ENCODE measurements around the gene CCDC187.
"Not testable (repeated sequence)": the region's sequence is repeated elsewhere in the genome, so short reads cannot be mapped to it uniquely, and the experiment has no call there.

CCDC187 gene

DNA sequence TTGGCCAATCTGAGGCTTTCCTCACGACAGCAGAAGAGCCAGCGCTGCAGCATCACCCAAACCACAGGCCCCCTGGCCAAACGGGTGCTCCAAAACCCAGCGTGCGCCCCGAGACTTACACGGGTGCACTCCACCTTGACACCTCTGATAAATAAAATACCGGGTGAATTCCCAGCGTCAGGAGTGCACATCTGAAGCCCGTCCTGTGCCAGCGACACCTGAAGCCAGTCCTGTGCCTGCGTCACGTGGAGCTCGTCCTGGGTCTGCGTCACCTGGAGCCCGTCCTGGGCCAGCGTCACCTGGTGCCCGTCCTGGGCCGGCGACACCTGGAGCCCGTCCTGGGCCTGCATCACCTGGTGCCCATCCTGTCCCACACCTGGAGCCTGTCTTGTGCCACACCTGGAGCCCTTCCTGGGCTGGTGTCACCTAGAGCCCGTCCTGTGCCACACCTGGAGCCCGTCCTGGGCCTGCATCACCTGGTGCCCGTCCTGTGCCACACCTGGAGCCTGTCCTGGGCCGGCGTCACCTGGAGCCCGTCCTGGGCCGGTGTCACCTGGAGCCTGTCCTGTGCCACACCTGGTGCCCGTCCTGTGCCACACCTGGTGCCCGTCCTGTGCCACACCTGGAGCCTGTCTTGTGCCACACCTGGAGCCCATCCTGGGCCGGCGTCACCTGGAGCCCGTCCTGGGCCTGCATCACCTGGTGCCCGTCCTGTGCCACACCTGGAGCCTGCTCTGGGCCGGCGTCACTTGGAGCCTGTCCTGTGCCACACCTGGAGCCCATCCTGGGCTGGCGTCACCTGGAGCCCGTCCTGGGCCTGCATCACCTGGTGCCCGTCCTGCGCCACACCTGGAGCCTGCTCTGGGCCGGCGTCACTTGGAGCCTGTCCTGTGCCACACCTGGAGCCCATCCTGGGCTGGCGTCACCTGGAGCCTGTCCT, 67.2 kb downstream of the CCDC187 start:
- not testable (repeated sequence) for DNase-seq

DNA sequence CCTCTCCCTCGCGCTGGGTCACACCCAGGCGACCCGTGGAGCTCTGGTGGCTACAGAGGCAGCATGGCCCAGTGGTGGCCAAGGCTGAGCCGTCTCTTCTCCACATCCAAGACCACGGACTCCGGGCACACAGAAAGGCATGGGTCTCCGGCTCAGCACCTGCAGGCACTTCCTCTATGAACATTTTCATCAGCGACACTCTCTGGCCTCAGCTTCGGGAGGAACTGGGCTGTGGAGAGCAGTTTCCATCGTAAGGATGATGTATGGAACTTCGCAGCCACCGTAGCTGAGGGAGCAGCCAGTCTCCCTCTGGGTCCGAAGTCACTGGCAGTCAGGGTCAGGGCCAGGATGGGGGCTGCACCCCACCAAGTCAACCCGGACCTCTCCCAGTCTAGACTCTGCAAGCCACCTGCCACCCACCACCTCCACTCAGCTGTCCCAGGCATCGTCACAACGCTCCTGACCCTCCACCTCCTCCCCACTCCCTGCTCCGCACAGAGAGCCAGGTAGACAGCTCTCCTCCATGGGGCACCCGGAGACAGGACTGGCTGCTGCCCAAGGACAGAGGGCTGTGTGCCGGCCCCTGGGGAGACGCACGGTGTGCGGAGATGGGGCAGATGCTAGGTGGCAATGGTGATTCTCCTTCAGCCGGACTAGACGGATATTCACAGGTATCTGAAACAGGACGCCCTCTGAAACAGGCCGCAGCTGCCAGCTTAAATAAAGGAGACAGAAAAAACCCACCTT, 68.0 kb downstream of the CCDC187 start:
- DNase-seq, result no peak

DNA sequence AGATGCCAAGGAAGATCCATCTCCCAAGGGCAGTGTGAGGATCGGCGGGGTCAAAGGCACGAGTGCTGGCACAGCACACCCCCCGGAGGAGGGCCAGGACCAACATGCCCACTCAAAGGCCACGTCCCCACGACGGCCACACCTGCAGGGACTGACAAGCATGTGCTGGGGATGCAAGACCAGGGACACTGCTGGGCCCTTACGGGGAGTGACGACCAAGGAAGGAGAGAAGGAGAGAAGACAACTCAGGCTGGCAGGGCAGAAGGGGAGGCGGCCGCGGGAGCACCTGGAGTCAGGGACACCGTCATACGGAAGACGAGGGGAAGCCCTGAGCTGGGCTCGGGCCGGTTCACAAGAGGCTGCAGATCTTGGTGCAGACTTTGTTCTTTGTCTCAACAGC, 68.7 kb downstream of the CCDC187 start:
- no peak for DNase-seq

DNA sequence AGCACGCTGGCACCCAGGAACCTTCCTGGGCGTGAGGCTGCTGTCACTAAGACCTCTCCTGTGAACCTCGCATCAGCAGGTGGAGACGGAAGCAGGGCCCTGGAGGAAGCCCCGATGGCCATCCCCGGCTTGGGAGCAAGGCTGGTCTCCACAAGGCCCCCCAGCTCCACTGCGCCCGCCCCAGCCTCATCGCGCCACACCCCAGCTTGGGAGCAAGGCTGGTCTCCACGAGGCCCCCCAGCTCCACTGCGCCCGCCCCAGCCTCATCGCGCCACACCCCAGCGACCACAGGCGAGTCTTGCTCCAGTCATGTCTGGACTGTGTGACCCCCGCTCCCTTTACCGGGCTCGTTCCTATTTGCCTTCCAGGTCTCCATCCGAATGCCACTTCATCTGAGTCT, 69.3 kb downstream of the CCDC187 start:
- DNase-seq, result no peak

DNA sequence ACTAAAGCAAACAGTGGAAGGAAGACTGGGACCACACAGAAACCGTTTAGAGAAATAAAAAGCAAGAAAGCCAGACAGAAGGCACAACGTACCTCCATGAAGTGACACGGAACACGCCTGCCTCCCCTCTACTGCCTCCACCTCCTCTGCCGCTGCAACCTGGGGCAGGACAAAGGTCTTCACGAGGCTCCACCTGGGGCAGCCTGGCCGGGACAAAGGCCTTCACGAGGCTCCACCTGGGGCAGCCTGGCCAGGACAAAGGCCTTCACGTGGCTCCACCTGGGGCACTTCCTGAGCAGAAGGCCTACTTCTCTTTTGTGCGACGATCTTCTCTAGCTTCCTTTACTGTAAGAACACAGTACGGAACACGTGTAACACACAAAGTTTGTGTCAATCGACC, 70.0 kb downstream of the CCDC187 start:
- no peak for DNase-seq

DNA sequence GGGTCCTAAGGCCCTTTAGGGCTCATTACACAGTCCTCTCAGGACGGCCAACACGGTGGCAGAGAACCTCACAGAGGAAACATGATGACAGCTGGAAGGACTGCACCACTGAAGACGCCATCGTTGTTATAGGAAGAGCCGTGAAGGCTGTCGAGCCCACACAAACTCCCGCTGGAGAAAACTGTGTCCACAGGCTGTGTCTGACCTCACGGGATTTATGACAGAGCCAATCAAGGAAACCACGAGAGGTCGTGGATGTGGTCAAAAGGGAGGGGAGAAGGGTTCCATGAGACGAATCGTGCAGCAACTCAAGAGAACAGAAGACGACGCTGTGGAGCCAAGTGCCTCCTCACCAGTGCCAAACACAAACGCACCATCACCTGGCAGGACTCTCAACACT, 70.5 kb downstream of the CCDC187 start:
- DNase-seq, result no peak

DNA sequence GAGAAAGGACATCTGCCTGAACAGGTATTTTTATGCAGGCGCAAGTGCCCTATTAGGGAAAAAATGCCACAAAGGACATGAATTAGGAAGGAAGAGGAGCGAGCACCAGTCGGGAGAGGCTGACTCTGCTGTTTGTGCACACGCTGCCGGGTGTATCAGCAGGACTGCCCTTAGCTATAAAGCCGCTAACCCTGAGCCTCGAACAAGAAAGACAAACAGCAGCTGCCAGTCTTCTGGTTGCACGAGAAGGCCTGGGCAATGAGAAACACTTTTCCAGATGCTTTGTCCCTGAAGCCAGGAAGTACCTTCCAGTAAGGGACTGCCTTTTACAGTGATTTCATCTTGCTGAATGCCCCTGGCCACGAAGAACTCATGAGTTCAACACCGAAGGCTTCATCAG, 70.9 kb downstream of the CCDC187 start:
- no peak for DNase-seq

DNA sequence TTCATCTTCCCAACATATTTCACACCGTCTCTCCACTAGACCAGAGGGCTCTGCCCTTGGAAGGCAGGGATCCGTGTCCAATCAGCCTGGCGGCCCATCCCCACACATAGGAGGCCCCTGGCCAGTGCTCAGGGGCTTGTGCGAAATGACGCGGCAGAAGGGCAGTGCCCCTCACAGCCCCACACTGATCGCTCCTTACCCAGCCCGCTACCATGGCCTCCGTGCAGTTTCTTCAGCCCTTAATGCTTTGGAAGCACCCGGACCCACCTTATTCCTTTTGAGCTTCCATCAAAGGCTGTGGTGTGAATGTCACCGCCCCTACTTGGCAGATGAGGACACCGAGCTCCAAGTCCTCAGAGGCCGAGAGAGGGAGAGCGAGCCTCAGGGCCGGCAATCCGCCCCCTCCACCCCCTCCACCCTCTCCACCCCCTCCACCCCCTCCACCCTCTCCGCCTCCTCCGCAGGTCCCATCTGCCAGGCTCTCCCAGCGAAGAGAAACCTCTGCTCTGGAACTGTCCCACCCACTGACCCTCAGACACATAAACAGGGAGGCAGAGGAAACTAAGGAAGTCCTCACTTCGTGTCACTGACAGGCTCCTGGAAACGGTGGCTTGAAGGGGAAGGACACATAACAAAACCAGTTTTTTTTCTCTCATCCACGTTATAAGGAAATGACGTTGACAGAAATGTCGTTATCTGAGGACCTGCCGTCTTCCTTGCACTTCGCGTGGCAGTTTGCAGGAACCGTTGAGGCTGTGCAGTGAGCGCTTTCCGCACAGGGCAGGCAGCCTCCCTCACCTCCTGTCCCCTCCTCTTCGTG, 72.2 kb downstream of the CCDC187 start:
- peak; percentile 46 for DNase-seq

DNA sequence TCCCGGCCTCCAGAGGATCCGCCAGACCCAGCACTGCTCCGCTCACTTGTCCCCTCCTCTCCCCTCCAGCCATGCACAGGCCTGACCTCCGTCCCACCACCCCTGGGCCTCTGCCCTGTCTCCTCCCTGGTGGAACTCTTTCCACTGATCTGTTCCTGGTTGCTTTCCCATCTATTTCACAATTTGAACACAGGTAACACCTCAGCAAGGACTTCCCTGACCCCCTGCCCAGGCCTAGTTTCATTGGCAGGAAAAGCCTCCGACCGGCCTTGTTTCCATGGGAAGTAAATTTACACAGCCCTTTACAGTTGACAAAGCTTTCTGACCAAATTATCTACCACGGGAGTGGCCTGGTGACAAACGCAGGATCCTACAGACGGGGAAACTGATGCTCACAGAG, 73.1 kb downstream of the CCDC187 start:
- DNase-seq, result no peak

DNA sequence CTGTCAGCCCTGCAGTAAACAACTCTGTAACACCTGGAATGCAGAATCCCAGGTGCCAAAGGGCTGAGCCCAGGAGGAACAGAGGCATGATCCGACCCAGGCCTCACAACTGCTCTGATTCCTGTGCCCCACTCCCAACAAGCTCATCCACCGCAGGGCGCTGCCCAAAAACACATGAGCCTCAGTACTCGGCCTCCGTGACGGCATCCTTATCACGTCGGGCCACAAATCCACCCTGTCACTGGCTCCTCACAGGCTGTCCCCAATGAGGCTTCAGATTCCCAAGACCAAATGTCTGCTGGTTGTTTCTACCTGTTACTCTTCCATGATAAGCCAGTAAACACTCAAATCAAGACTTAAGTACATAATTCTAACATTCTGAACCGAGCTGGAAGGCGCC, 73.5 kb downstream of the CCDC187 start:
- no peak for DNase-seq

DNA sequence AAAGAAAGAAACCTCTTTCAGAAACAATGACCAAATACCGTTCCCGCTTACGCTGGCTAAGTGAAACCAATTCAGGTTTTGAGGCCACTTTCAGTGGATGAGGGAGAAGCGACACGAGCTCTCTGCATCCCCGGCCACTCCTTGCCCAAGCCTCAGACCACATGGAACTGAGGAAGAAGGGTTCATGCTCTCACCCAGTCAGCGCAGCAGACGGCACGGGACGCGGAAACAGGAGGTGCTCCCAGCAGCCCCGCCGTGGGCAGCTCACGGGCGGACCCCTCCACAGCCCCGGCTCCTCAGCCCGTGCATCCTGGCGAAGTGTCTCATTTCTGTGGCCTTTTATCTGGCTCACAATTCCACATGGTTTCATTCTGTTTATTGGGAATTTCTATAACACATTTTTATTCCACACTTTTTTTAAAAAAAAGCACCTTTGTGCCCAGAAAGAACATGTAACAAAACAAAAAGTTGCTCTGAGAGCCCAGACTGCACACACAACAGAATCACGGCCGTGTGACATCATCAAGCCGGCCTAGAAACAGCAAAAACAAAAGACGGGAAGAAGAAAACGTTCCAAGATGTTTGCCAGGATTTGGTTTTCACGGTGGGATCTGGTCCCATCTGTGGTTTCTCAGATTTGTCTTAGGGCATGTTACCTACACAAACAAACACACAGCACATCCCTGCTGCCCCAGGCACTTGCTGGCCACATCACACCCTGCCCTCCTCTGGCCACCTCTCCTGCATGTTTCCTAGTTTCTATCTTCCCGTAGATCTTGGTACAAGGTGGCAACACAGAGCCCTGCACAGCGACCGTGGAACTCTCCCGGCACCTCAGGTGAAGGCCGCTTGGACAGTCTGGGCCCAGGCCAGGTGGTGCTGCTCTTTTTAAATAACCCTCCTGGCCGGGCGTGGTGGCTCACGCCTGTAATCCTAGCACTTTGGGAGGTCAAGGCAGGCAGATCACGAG, 74.5 kb downstream of the CCDC187 start:
- DNase-seq, result no peak

DNA sequence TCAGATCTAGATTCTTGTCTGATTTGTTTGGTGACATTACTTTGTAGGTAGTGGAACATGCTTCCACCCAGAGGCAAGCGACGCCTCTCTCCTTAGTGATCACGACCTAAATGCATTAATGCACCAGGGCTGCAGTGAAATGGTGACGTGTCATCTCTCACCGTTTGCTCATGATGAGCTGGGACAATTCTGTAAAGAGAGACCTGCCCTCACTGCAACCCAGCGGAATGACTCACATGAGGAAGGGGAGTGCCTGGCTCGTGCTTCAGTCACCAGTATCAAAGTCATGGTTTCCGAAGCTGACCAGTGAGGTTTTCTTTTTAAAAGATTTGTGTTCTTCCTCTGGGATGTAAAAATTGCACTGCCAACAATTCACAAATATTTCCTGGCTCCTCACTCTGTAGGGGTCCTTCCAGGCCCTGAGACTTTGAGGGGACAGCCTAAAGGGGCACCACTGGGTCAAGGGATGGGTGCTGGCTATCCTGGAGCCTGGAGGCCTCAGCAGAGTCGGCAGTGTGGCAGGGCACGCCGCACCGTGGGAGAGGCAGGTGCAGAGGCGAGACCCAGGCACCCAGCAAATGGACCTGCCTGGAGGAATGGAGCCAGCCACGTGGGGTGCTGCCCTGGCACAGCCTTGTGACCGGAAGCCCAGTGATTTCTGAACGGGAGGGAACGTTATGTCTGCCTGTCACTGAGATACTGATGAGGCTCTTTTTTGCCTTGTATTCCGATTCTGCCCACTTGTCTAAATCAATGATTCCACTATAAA, 75.6 kb downstream of the CCDC187 start:
- no peak for DNase-seq

DNA sequence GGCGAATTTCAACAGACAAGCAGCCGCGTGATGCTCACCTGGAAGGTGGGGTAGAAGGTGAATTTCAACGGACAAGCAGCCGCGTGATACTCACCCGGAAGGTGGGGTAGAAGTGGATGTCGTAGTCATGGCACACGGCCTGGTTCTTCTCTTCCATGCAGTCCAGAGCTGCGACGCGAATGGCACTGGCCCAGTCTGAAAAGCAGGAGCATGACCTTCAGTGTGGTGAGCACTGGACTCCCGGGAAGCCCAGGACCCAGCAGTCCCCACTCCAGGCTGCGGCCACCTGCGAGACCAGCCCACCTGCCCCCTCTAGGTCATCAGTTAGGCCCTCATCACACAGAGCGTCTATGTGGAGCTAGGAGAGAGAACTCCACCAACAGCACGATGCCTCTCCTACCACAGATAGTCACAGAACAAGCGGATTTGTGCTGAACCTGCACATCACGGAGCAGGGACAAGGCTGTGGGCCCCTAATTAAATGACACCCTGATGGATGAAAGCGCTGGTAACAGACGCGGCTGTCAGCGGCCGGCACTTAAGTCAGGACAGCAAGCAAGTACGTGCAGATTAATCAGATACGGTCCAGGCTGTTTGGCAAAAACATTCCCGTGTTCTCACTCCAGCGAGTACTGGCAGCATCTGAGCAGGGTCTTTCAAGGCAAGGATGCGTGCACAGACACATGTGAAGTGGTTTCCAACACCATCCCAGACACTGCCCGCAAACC, 77.0 kb downstream of the CCDC187 start:
- DNase-seq, result no peak

DNA sequence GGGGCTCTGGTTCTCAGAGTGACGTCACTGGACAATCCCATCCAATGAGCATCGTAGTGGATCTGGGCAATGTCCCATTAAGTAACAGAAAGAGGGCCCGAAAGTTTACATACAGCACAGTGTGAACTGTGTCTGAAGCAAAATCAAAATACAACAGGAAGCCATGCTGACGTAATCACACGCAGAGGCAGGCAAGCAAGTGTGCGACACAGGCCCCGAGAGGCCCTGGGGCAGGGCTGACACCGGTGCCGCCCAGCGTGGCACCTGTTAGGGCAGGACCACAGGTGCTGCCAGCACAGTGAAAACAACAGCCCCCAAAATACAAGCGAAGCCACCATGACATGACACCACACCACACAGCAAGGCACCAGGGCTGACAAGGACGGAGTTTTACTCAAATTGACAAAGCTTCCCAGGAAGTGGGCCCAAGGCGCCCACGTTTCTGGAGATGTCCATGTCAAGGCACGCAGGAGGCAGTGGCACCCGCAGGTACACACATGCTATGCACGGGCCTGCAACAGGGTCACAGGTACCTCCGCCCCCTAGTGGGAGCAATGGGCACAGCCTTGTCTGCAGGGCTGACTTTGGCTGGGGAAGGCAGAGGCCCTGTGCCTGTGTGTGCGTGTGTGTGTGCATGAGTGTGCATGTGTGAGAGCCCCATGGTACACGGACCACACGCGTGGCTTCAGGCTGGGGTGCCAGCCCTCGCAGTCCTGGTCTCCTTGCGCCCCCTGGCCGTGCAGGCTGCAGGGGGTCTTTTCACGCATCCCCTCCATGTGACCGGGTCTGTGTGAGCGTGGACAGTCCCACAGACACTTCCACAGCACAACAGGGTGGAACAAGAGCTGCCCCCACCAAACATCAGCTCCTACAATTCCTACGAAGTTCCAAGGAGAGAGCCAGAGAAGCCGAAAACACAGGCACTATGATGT, 77.9 kb downstream of the CCDC187 start:
- DNase-seq, result peak; percentile 79

DNA sequence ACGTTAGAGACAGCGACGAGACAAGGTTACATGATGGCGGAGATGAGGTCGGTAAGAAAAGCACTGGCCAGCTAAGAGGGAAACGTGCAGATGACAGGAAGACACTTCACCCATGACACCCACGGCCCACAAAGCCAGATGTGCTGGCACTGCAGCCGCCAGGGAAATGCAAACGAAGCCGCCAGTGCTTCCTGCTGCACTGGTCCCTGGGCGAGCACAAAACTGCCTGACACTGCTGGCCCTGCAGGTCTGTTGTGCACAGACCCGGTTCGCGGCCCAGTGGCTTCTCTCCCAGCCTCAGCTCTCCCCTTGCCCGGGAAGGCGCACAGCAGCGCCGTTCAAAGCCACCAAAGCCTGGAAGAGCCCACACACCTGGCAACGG, 78.5 kb downstream of the CCDC187 start:
- peak; percentile 67 for DNase-seq

DNA sequence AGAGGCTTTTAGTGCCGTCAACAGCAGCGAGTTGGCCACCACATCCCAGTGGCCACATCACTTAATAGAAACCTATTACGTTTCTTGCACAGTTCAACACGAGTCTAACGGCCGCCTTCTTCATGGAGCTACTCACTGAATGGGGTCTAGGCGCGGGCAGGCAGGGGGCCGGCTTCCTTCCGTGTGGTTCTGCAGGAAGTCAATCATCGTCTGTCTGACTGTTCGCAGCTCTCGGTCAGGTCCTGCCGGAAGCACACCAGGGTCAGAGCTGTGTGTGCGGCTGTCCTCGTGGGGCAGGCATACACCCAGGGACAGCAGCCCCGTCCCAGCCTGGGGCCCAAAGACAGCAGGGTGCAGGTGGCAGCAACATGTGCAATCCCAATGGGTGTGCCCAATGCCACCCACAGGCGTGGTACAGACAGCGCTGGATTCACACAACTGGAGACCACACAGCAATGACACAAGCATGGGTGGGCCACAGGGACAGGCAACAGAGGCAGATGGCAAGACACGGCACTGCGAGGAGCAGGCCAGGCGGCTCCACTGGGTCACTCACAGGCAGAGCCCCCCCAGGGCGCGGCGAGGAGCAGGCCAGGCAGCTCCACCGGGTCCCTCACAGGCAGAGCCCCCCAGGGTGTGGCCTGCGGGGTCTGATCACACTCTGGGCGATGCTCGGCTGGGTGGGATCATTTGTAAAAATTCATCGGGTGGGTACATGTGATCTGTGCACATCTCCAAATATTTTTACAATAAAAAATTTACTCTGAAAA, 79.8 kb downstream of the CCDC187 start:
- DNase-seq, result no peak

DNA sequence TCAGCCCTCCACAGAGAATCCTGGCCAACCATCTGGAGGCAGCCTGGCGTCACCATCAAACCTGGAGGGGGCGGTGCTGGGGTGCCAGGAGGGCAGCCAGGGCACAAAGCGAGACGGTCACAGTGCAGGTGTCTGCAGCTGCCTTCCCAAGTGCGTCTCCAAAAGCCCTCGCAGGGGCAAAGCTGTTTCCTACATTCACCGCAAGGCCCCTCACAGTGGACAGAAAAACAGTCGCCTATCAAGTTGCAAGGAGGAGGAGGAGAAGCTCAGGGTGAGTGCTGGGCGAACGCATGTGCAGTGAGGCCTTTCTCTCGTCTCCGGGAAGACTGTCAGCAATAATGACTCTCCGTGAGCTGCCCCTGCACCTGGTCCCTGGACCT, 81.0 kb downstream of the CCDC187 start:
- no peak for DNase-seq

DNA sequence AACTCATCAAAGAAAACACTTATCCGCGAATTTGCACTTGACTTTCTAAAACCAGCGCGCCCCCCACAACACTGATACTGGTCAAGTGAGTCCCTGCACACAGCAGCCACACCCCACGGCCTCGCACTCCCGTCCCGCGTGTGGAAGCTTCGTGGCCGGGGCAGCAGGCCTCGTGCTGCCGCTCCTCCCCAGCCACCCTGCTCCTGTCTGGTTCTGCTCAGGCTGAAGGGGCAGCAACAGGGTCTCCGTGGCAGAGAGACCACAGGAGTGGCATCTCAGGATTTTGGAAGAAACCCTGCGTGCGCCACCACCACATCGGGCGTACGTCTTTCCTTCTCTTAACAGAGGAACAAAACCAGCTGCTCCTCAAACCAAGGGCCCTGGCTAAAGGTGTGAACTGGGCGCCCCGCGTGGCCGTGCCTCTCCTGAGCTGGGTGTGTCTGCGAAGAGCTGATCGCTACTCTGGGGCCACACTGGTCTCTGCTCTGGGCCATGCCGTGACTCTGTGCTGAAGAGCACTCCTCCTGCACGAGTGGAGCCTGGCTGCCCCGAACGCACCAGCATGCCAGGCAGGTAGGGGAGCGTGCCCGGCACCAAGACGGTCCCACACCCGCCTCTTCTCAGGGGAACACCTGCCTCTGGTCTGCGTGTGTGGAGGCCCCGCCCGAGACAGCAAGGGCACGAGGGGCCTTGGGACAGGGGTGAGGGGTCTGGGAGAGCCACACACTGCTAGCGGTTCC, 81.6 kb downstream of the CCDC187 start:
- no peak for DNase-seq

Measured in CD4-positive, alpha-beta T cell treated with Interferon gamma for 1 hour (primary cell).